Activated CD8-positive, alpha-beta memory T cell treated with anti-CD3 and anti-CD28 coated beads for 24 hours (primary cell): ENCODE results near the gene TAAR2.
"Not testable (repeated sequence)": the region's sequence is repeated elsewhere in the genome, so short reads cannot be mapped to it uniquely, and the experiment has no call there.

Source experiments
- DNase-seq: peaks from one replicate; pipeline ENCODE4 v3.0.0-alpha.2; 2020

TAAR2 gene

GRCh38 chr6:132624175-132624574 is at the start of gene TAAR2:
TSS of gene TAAR2 (minus strand) at chr6:132624275. CDS start at chr6:132624275, 0 bp downstream.
- no peak for DNase-seq

GRCh38 chr6:132673376-132674094 is 49.5 kb upstream of the TAAR2 start:
- DNase-seq: no peak

GRCh38 chr6:132671295-132671694 is 47.2 kb upstream of the TAAR2 start:
- no peak for DNase-seq

GRCh38 chr6:132669690-132670291 is 45.7 kb upstream of the TAAR2 start:
- no peak for DNase-seq

- DNase-seq: no peak
Observed at GRCh38 chr6:132666118-132666517, 42.0 kb upstream of the TAAR2 start.

GRCh38 chr6:132664309-132665034 is 40.4 kb upstream of the TAAR2 start:
- no peak for DNase-seq

GRCh38 chr6:132663661-132664060 is 39.6 kb upstream of the TAAR2 start:
- no peak for DNase-seq

GRCh38 chr6:132661906-132662305 is 37.8 kb upstream of the TAAR2 start:
- no peak for DNase-seq

GRCh38 chr6:132659082-132659481 is 35.0 kb upstream of the TAAR2 start, which contains the start of gene TAAR1:
TSS of gene TAAR1 (minus strand) at chr6:132659182. CDS start at chr6:132646003, 13,179 bp downstream.
- DNase-seq: no peak

- DNase-seq: no peak
Observed at GRCh38 chr6:132651062-132651461, 27.0 kb upstream of the TAAR2 start.

- no peak for DNase-seq
Observed at GRCh38 chr6:132650429-132650828, 26.4 kb upstream of the TAAR2 start.

- no peak for DNase-seq
Observed at GRCh38 chr6:132648828-132649227, 24.8 kb upstream of the TAAR2 start.

- DNase-seq: no peak
Observed at GRCh38 chr6:132648356-132648755, 24.3 kb upstream of the TAAR2 start.

- no peak for DNase-seq
Observed at GRCh38 chr6:132643547-132643946, 19.5 kb upstream of the TAAR2 start.

GRCh38 chr6:132637135-132637534 is 13.1 kb upstream of the TAAR2 start:
- DNase-seq: not testable (repeated sequence)

GRCh38 chr6:132635906-132636305 is 11.8 kb upstream of the TAAR2 start:
- DNase-seq: not testable (repeated sequence)

- DNase-seq: not testable (repeated sequence)
Observed at GRCh38 chr6:132635288-132635687, 11.2 kb upstream of the TAAR2 start.

GRCh38 chr6:132634796-132635195 is 10.7 kb upstream of the TAAR2 start:
- DNase-seq: no peak

GRCh38 chr6:132633362-132633761 is 9.3 kb upstream of the TAAR2 start:
- no peak for DNase-seq

GRCh38 chr6:132623106-132623845 is 799 bp downstream of the TAAR2 start:
- no peak for DNase-seq

- no peak for DNase-seq
Observed at GRCh38 chr6:132616677-132617076, 7.4 kb downstream of the TAAR2 start.

- DNase-seq: no peak
Observed at GRCh38 chr6:132614554-132614953, 9.5 kb downstream of the TAAR2 start.

- DNase-seq: no peak
Observed at GRCh38 chr6:132612449-132613108, 11.5 kb downstream of the TAAR2 start.
